ENCODE data around the gene WFIKKN1.

DNA sequence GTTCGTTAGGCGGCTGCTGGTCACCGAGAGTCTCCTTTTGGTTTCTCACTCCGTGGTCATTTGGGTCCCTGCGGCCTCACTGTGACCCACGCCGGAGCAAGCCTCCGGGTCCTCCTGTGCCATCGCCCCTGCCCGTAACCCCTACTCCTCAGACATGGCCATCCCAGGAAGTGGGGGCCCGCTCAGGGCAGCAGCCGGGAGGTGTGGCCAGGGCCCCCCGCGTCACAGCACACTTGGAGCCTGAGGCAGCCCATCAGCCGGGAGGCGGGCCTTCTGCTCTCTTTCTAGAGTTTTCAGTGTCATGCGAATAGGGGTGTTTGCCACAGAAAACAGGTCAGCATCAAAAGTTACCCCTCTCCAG, 7.9 kb upstream of the WFIKKN1 start:
- TF ChIP-seq, protein P1, sequence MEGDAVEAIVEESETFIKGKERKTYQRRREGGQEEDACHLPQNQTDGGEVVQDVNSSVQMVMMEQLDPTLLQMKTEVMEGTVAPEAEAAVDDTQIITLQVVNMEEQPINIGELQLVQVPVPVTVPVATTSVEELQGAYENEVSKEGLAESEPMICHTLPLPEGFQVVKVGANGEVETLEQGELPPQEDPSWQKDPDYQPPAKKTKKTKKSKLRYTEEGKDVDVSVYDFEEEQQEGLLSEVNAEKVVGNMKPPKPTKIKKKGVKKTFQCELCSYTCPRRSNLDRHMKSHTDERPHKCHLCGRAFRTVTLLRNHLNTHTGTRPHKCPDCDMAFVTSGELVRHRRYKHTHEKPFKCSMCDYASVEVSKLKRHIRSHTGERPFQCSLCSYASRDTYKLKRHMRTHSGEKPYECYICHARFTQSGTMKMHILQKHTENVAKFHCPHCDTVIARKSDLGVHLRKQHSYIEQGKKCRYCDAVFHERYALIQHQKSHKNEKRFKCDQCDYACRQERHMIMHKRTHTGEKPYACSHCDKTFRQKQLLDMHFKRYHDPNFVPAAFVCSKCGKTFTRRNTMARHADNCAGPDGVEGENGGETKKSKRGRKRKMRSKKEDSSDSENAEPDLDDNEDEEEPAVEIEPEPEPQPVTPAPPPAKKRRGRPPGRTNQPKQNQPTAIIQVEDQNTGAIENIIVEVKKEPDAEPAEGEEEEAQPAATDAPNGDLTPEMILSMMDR (conservative IDR thresholded peaks at IDR 0.05; ENCODE audit: low read depth, low read length), result no peak
- TF ChIP-seq MXI1 (IDR thresholded peaks at IDR 0.05; ENCODE audit: borderline replicate concordance, low read depth, low read length) (no peak), BHLHE40 (IDR thresholded peaks at IDR 0.05; ENCODE audit: low read depth, low read length) (no peak), FOS (IDR thresholded peaks at IDR 0.05; ENCODE audit: low read depth, low read length) (no peak), SMC3 (IDR thresholded peaks at IDR 0.05; ENCODE audit: low read depth, low read length) (no peak), MAZ (IDR thresholded peaks at IDR 0.05; ENCODE audit: borderline replicate concordance, low read depth, low read length) (no peak), RFX5 (IDR thresholded peaks at IDR 0.05; ENCODE audit: low read depth, low read length) (no peak), NFE2L2 (IDR thresholded peaks at IDR 0.05; ENCODE audit: low read depth, low read length) (no peak), POLR2A (IDR thresholded peaks at IDR 0.05; ENCODE audit: low read depth, low read length) (no peak), CHD1 (IDR thresholded peaks at IDR 0.05; ENCODE audit: low read depth, low read length) (no peak), CEBPB (IDR thresholded peaks at IDR 0.05; ENCODE audit: low read depth, low read length) (no peak)
- TF ChIP-seq, protein P2, sequence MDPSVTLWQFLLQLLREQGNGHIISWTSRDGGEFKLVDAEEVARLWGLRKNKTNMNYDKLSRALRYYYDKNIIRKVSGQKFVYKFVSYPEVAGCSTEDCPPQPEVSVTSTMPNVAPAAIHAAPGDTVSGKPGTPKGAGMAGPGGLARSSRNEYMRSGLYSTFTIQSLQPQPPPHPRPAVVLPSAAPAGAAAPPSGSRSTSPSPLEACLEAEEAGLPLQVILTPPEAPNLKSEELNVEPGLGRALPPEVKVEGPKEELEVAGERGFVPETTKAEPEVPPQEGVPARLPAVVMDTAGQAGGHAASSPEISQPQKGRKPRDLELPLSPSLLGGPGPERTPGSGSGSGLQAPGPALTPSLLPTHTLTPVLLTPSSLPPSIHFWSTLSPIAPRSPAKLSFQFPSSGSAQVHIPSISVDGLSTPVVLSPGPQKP (IDR thresholded peaks at IDR 0.05; ENCODE audit: borderline replicate concordance, low read depth, low read length), result no peak
- TF ChIP-seq, protein P3, sequence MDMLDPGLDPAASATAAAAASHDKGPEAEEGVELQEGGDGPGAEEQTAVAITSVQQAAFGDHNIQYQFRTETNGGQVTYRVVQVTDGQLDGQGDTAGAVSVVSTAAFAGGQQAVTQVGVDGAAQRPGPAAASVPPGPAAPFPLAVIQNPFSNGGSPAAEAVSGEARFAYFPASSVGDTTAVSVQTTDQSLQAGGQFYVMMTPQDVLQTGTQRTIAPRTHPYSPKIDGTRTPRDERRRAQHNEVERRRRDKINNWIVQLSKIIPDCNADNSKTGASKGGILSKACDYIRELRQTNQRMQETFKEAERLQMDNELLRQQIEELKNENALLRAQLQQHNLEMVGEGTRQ (IDR thresholded peaks at IDR 0.05; ENCODE audit: low read depth, low read length), result no peak
